GM04504 (cell line): Measurements from ENCODE around the gene HDHD5.

Experiments
- DNase-seq: peaks from one replicate; pipeline ENCODE4 v3.0.0-alpha.2; 2012; ENCODE audit warnings: low read depth

Gene HDHD5

DNA sequence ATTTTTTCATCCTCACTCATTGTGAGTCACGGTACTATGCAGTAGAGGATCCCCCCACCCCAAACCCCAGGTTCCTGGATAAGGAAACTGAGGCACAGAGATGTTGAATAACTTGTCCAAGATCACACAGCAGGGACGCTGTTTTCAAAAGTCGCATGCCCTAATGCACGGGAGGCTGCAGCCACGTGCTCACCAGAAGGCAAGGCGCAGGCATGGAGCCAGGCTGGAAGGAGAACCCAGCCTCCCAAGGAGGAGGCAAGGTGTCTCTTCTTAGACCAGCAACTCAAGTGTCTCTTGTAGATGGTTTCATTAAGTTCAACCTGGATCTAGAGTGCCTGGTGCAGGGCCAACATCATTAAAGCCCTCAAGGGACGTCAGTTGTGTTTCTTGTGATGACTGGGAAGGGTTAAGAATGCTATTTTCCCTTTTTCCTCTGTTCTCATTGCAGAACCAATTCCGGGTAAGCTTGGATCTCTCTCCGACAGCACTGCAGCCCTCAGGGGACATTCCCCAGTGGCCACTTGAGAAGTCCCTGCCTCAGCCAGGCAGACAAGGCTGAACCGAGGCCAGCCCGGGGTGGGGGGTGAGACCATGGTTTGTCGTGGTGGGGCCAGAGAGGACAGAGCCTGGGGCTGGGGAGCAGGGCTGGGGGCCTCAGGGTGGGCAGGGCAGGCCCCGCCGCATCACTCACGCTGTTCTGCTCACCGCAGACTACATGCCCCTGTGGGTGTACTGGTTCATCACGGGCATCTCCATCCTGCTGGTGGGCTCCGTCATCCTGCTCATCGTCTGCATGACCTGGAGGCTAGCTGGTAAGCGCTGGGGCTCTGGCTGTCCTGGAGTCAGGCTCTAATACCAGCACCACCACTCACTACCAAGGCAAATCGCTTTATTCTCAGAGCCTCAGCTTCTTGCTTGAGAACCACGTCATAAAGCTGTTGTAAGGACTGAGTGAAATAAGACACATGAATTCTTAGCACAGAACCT lies 53.6 kb downstream of the HDHD5 start:
- no peak for DNase-seq

DNA sequence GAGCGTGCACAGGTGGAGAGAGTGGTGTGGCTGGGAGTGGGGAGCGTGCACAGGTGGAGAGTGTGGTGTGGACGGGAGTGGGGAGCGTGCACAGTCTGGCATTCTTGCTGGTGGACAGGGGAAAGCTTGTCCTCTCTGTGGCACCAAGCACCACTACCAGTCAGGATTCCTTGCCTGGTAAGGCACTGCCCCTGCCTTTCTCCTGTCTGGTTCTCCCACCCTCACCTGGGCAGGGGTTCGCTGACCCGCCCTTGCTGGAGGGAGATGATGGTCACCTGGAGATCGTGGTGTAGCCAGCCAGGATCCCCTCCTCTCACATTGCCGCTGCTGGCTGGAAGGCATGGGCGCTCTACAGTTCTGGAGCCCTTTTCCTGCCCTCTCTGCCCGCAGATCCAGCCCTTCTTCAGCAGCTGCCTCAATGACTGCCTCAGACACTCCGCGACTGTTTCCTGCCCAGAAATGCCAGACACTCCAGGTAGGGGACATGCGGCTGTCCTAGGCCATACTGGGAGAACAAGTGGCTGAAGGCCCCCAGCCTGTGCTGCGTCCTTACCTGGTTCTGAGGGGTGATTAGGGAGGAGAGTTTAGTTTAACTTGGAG lies 54.6 kb downstream of the HDHD5 start:
- DNase-seq = no peak

DNA sequence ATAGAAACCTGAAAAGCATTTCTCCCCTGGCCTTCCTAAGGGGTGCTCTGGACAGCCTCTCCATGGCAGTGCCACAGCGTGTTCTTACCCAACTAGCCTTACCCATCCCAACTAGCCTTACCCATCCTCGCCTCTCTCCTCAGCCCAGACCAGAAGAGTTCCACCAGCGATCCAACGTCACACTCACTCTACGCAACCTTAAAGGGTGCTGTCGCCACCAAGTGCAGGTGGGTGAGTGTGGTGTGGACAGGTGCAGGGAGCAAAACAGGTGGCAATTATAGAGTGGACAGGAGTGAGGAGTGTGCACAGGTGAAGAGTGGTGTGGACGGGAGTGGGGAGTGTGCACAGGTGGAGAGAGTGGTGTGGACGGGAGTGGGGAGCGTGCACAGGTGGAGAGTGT lies 55.7 kb downstream of the HDHD5 start:
- no peak for DNase-seq

DNA sequence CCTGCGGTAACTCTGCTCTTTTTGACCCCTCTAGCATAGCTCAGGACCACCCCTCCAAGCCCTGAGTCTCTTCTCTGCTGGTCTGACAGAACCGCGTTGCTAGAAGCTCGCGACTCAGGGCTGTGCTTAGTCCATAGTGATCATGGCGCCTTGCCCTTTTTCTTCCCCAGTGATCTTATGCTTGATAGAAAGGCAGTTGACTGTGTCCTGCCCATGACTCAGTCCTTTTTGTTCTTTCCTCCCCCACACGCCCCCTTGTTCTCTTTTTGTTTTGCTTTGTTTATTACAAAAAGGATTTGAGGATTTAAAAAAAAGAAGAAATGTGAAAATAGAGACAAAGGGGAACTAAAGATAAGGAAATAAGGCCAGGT lies 56.8 kb downstream of the HDHD5 start:
- no peak for DNase-seq

DNA sequence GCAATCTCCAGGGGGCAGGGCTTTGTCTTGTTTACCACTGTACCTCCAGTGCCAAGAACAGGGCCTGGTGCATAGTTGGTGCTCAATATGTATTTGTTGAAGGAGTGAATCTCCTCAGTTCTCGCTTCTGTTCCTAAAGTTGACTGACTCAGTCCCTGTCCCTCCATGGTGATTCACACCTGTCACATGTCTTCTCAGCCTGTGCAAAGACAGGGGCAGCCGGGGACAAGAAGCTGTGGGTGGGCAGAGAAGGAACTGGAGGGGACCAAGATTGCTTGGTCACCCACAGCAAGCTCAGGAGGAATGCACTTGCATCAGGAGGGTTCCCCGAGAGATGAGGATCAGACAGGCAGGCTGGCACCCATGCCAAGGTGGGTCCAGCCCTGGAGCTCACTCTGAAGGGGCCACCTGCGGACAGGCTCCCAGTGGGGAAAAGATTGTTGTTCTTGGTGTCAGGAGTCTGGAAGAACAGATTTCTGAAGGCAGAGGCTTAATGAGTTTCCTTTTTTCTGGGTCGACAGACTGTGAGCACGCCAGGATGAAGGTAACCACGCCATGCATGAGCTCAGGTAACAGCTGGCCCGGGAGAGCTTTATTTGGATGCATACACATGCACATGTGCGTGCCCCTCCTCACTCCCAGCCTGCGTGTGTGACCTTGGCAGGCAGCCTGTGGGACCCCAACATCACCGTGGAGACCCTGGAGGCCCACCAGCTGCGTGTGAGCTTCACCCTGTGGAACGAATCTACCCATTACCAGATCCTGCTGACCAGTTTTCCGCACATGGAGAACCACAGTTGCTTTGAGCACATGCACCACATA lies 57.4 kb downstream of the HDHD5 start:
- DNase-seq = no peak

DNA sequence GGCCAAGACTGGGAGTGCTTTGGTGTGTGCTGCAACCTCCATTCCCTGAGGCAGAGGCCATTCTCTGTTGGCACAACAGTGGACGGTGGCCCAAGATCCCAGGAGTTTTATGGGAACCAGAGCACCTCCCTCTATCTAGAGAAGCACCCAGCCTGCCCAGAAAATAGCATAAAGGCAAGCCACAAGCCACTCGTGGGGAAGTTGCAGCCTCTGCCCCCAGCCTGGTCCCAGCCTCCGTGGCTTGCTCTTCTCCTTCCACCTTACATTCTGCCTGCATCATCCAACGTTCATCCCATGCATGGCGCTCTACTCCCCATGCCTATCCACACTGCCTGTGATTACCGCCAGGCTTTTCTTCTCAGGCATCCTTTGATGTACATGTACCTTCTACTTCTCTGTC lies 58.5 kb downstream of the HDHD5 start:
- DNase-seq = no peak

DNA sequence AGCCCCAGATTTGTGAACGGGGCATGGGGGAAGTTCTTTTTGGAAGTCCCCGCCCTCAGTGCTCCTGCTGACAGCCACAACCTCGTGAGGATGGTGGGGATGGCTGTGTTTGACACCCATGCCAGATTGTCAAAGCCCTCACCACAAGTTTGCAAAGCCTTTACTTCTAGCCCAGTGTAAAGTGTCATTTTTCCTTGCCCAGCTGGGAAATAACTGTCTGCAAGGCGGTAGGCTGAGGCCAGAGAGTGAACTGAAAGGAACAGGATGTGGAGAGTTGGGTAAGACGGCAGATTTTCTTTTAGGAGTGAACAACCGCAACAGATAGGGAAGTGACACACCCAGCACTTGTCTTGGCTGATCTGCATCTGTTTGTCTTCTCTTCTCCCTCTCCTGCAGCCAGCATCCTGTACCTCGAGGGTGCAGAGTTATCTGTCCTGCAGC lies 60.7 kb downstream of the HDHD5 start:
- no peak for DNase-seq

DNA sequence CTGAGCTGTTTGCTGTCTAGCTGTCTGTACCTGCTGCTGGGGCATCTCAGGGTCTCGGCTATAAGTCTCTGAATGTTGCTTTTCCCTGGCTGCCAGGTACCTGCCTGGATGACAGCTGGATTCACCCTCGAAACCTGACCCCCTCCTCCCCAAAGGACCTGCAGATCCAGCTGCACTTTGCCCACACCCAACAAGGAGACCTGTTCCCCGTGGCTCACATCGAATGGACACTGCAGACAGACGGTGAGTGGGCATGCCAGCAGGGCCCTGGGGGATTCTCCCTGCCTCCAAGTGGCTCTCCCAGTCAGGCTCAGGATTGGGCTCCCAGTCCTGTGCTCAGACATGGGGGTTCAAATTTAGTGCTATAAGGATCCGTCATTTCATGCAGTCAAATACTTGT lies 61.4 kb downstream of the HDHD5 start:
- DNase-seq = no peak

DNA sequence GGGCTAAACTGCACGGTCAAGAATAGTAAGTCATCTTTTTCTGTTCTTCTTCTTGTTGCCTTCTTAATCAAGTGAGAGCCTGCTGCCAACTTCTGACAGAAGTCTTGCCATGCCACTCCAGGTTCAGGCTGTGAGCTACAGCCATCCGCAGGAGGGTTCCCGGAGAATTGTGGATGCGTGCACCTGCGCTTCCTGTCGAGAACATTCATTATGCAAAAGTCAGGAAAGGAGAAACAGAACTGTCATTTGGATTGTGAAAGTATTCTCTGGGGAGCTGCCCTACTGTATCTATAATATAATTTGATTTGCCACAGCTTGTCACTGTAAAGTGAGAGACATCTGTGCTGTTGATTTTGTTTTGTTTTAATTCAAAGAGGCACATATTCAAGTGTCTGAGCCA lies 62.0 kb downstream of the HDHD5 start:
- DNase-seq = no peak

DNA sequence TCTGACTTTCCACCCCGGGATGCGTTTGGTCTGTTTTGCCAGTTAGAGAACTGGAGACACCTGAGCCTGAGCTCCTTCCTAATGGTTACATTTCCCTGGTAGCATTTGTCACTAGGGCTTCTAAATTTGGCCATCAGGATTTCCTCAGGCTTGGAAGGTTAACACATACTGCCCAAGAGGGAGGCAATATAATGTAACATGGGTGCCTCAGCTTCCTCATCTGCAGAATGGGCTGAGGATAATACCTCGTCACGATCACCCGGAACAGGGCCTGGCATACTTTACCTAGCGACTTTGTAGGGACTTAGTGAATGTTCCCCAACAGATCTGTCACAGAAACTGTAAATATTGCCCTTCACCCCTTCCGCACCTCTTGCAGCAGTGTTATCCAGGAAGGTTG lies 63.0 kb downstream of the HDHD5 start:
- no peak for DNase-seq

DNA sequence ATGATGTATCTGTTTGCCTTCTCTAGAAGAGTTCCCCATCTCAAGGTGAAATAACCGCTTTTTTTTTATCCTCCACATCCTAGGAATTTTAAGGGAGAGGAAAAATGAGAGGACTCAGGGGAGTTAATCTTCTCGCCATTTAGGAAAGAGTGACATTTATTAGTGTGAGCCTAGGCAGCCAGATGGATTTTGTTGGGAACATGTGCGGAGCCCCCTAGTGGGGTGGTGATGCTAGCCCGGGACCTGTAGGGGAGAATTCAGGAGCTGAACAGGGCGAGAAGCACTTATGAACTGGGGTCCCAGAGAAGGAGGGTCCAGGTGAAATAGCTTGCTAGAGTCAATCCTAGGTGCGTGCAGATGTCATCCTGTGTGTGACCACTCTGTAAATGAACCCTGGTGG lies 63.5 kb downstream of the HDHD5 start:
- DNase-seq = no peak

DNA sequence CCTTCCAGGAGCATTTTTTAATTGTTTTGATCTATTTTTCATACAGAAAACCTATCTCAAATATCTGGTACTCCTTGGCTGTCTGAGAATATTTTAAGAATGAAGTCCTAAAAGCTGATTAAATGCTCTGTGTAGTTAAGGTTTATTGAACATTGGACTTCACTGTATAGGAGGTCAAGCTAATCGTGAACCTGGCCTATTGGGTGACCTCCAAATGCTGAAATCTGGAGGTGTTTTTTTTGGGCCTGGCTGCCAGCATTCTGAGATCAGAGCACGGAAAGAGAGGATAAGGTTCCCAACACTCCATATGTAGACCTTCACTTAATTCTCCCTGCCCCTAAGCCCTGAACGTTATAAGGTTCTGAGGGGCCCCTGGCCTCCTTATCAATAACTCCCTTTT lies 66.0 kb downstream of the HDHD5 start:
- no peak for DNase-seq

DNA sequence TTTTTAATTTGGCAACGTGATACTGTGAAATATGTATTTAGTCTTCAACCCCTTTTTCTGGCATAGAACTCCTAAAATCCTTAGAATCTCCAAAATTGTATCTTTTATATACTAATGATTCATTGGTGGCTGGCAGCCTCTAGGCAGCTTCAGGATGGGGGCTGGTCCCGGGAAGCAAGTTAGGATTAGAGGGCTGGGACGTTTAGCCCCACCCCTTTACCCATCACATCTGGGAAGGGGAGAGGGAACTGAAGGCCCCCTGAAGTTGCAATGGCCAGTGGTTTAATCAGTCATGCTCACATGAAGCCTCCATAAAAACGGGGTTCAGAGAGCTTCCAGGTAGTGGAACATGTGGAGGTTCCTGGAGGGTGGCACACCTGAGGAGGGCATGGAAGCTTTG lies 67.2 kb downstream of the HDHD5 start:
- DNase-seq = no peak

DNA sequence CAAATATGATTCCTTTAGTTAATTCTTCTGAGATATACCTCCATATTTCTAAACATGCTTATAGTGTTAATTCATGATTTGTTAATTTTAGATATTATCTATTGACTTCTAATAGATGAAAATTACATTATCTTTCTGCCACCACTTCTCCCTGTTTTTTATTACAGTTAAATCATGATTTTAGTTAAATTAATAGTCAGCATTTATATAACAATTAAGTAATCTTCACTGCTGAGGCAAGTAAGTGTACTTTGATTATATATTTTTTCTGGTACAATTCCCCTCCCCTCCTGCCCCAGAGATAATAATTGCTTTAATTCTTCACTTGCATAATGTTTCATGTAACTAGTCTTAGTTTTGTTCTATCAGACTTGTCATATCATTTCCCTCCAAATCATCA lies 68.5 kb downstream of the HDHD5 start:
- DNase-seq = no peak
